GM19023 (cell line): ENCODE data around the gene HOXA7.

Experiments
- ATAC-seq: cut with Tn5 transposase; IDR thresholded peaks from one replicate; pipeline ENCODE4 v1.9.1; 2021; ENCODE audit warnings: mild to moderate bottlenecking, moderate library complexity; ENCODE audit not compliant: unreplicated experiment

Gene HOXA7

GRCh38 chr7:27160546-27161213 lies 4.2 kb upstream of the HOXA7 start:
- peak; percentile 58 for ATAC-seq

GRCh38 chr7:27160145-27160545 lies 3.7 kb upstream of the HOXA7 start:
- ATAC-seq = no peak

GRCh38 chr7:27159266-27160144 lies 3.0 kb upstream of the HOXA7 start:
- no peak for ATAC-seq

- no peak for ATAC-seq
These were observed 2.2 kb upstream of the HOXA7 start for GRCh38 chr7:27158436-27159265.

- ATAC-seq = no peak
These were observed 1.4 kb upstream of the HOXA7 start for GRCh38 chr7:27157702-27158431.

- ATAC-seq = no peak
These were observed 634 bp upstream of the HOXA7 start for GRCh38 chr7:27156916-27157701.

- ATAC-seq = no peak
These were observed 513 bp downstream of the HOXA7 start for GRCh38 chr7:27155816-27156507.

- ATAC-seq = no peak
These were observed 1.3 kb downstream of the HOXA7 start for GRCh38 chr7:27154901-27155815.

GRCh38 chr7:27154369-27154768 lies 2.1 kb downstream of the HOXA7 start:
- no peak for ATAC-seq

GRCh38 chr7:27153526-27153925 lies 2.9 kb downstream of the HOXA7 start:
- ATAC-seq = no peak

- ATAC-seq = no peak
These were observed 3.5 kb downstream of the HOXA7 start for GRCh38 chr7:27152816-27153442.

- ATAC-seq = no peak
These were observed 4.3 kb downstream of the HOXA7 start, which contains the start of gene HOXA3 for GRCh38 chr7:27151931-27152815. TSS of gene HOXA3 (minus strand) at chr7:27152583. CDS start at chr7:27110640, 41,943 bp downstream.

- ATAC-seq = no peak
These were observed 5.0 kb downstream of the HOXA7 start for GRCh38 chr7:27151341-27151930.

GRCh38 chr7:27150568-27151340 lies 5.7 kb downstream of the HOXA7 start:
- ATAC-seq = peak; percentile 87

GRCh38 chr7:27149842-27150567 lies 6.5 kb downstream of the HOXA7 start:
- no peak for ATAC-seq
